ENCODE data around the gene TANK.
"Not testable (repeated sequence)": the region's sequence is repeated elsewhere in the genome, so short reads cannot be mapped to it uniquely, and the experiment has no call there.

DNA sequence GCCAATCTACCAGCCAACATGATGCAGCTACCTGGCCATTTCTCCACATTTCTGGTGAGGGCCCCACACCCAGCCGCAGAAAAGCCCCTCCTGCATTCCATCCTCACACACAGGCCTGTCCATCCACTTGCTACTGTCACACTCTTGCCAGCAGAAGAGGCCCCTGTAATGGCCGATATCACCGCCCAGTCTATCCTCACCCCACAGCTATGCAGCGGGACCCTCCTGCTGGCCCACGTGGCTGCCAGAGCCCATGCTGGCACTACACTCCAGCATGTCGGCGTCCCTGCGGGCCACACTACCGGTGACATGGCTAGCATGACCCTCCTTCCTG is 122.0 kb downstream of the TANK start:
- TF ChIP-seq, protein P1, sequence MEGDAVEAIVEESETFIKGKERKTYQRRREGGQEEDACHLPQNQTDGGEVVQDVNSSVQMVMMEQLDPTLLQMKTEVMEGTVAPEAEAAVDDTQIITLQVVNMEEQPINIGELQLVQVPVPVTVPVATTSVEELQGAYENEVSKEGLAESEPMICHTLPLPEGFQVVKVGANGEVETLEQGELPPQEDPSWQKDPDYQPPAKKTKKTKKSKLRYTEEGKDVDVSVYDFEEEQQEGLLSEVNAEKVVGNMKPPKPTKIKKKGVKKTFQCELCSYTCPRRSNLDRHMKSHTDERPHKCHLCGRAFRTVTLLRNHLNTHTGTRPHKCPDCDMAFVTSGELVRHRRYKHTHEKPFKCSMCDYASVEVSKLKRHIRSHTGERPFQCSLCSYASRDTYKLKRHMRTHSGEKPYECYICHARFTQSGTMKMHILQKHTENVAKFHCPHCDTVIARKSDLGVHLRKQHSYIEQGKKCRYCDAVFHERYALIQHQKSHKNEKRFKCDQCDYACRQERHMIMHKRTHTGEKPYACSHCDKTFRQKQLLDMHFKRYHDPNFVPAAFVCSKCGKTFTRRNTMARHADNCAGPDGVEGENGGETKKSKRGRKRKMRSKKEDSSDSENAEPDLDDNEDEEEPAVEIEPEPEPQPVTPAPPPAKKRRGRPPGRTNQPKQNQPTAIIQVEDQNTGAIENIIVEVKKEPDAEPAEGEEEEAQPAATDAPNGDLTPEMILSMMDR (IDR thresholded peaks at IDR 0.05; ENCODE audit: low read depth, low read length, poor library complexity, severe bottlenecking), result not testable (repeated sequence)
- not testable (repeated sequence) for TF ChIP-seq EZH2phosphoT487 (IDR thresholded peaks at IDR 0.05; ENCODE audit: borderline replicate concordance, low read length)

Measured in DOHH2 (cell line).